Heart left ventricle (tissue), 13 donors: Measurements from ENCODE around the gene KIAA0825.

ENCODE experiments used
- CTCF ChIP-seq, 12 donors: fragments of 200-600 bp; sonication (generic) in 4 of 12; IDR thresholded peaks; one replicate each; pipeline versions ENCODE4 v1.5.0 to v1.8.0; 2018 to 2022; ENCODE audit warnings: antibody characterized with exemption in 12 of 12, mild to moderate bottlenecking in 5 of 12
- POLR2A ChIP-seq, 2 donors: fragments of 450-650 bp; IDR thresholded peaks; one replicate each; pipeline ENCODE4 v1.6.1; 2017; ENCODE audit warnings: antibody characterized with exemption in 2 of 2, mild to moderate bottlenecking in 2 of 2, moderate library complexity in 2 of 2
- donor health status: ischemic (EF 13 %, LVEDD 7.1; RV severe dilation, severe dysfunction).
- donor health status: DM: no; HTN: yes; CAD: no.
- donor health status: DM: no; HTN: no; CAD: no.
- donor health status: ischemic (EF 25% LVEDD 6.9; RV normal size, moderate dysfunction).
- donor health status: ischemic (EF 25% LVEDD 5.7; RV mildly dilated, moderate dysfunction).
- donor health status: ischemic (EF 35%, LVEDD 5.7; RV mildly dilated, moderate dysfunction).
- donor health status: nonischemic (EF 11% LVEDD 7.7; RV severe dilation, severe dysfunction).
- donor health status: DM: yes; HTN: yes; CAD: no.
- donor health status: PGD.
- donor health status: ischemic (EF 29% LVEDD 5.4; RV normal size, mild dysfunction).
- donor health status: nonischemic (EF 23%, LVEDD 6.1; RV moderate dilation, normal function).

- TF ChIP-seq CTCF (IDR thresholded peaks at IDR 0.05) (no peak), POLR2A (IDR thresholded peaks at IDR 0.05) (no peak)
Measured at GRCh38 chr5:94440015-94440414, 178.4 kb downstream of the KIAA0825 start.
